Neural cell (in vitro differentiated cells): ENCODE measurements around the gene TCTN1.

Experiments used
- CTCF ChIP-seq: fragments of 450-650 bp; IDR thresholded peaks from 2 replicates; pipeline ENCODE4 v1.5.1; 2014; ENCODE audit warnings: antibody characterized with exemption, mild to moderate bottlenecking, moderate library complexity; ENCODE audit not compliant: poor library complexity, severe bottlenecking
- EP300 ChIP-seq: fragments of 450-650 bp; conservative IDR thresholded peaks from 2 replicates; pipeline ENCODE4 v1.6.1; 2014; ENCODE audit warnings: antibody characterized with exemption, mild to moderate bottlenecking, moderate library complexity; ENCODE audit not compliant: poor library complexity, severe bottlenecking
- EZH2 ChIP-seq: fragments of 200-600, 300-800 bp; shearing (Covaris generic), sonication (generic); IDR thresholded peaks from 2 replicates; pipeline ENCODE4 v1.6.1; 2014; ENCODE audit warnings: antibody characterized with exemption, low read length, borderline replicate concordance, mild to moderate bottlenecking; ENCODE audit not compliant: insufficient read depth, poor library complexity, severe bottlenecking
- MXI1 ChIP-seq: fragments of 450-650 bp; conservative IDR thresholded peaks from 2 replicates; pipeline ENCODE4 v1.6.1; 2014; ENCODE audit warnings: antibody characterized with exemption, mild to moderate bottlenecking; ENCODE audit not compliant: poor library complexity, severe bottlenecking
- POLR2AphosphoS5 ChIP-seq: IDR thresholded peaks from 2 replicates; pipeline ENCODE4 v1.6.1; 2012
- RAD21 ChIP-seq: fragments of 450-650 bp; conservative IDR thresholded peaks from 2 replicates; pipeline ENCODE4 v1.6.1; 2014; ENCODE audit warnings: antibody characterized with exemption, mild to moderate bottlenecking, moderate library complexity
- REST ChIP-seq: IDR thresholded peaks from 2 replicates; pipeline ENCODE4 v1.6.1; 2012; ENCODE audit warnings: borderline replicate concordance
- SMC3 ChIP-seq: fragments of 450-650 bp; conservative IDR thresholded peaks from 2 replicates; pipeline ENCODE4 v1.6.1; 2014; ENCODE audit warnings: antibody characterized with exemption, mild to moderate bottlenecking, moderate library complexity; ENCODE audit not compliant: poor library complexity
- TAF1 ChIP-seq: IDR thresholded peaks from 2 replicates; pipeline ENCODE4 v1.6.1; 2012; ENCODE audit warnings: low read depth

- no peak for TF ChIP-seq CTCF
- no peak for TF ChIP-seq EZH2
- no peak for TF ChIP-seq POLR2AphosphoS5
- no peak for TF ChIP-seq TAF1
- TF ChIP-seq SMC3, result no peak
- TF ChIP-seq MXI1, result no peak
- TF ChIP-seq RAD21, result no peak
- no peak for TF ChIP-seq REST
- no peak for TF ChIP-seq EP300
Observed at GRCh38 chr12:110564471-110564991, 49.4 kb upstream of the TCTN1 start.
